ENCODE results near the gene KLF15. TPM values are rescaled to one million over a fixed set of nuclear protein-coding genes. Genes with fewer than 3 reads are reported as not detected.

KLF15 gene
- total RNA-seq, 1 experiment from 2014 or later: 14.7 TPM

GRCh38 chr3:126294211-126294808 is 62.9 kb downstream of the KLF15 start (continued):
- no peak for TF ChIP-seq ATF3 (CRISPR knock-in tag; conservative IDR thresholded peaks at IDR 0.05)
- TF ChIP-seq ZNF317 (CRISPR knock-in tag; IDR thresholded peaks at IDR 0.05; ENCODE audit: borderline replicate concordance, low read depth): no peak
- no peak for TF ChIP-seq PREB (CRISPR knock-in tag; IDR thresholded peaks at IDR 0.05; ENCODE audit: borderline replicate concordance)
- TF ChIP-seq NR2C2 (CRISPR knock-in tag; IDR thresholded peaks at IDR 0.05): no peak

GRCh38 chr3:126293370-126294082 is 63.7 kb downstream of the KLF15 start:
- ChIA-PET CTCF (interaction anchor here (0.7 kb wide), 1 partner anchor 95 kb away, joined by 3 read pairs; no protein-coding TSS in a partner anchor), POLR2A (no interaction called here)
- no peak overlapping the region for H3K4me3 Mint-ChIP-seq
- ATAC-seq (no peak), DNase-seq (ENCODE audit: low spot score) (no peak)
- H3K9me3 Mint-ChIP-seq: peaks cover 2% of the 10 kb centered on the region
- H3K4me1 Mint-ChIP-seq: peaks cover 25% of the 10 kb centered on the region
- H3K27ac Mint-ChIP-seq: no peak overlapping the region
- H3K27me3 Mint-ChIP-seq (ENCODE audit: low read depth): peaks cover 23% of the 10 kb centered on the region
- no peaks in the 10 kb centered on the region for H3K36me3 Mint-ChIP-seq
- no peak for TF ChIP-seq ERG (CRISPR knock-in tag; IDR thresholded peaks at IDR 0.05)
- TF ChIP-seq NR2C2 (CRISPR knock-in tag; IDR thresholded peaks at IDR 0.05): no peak
- no peak for TF ChIP-seq TCF7 (CRISPR knock-in tag; IDR thresholded peaks at IDR 0.05; ENCODE audit: low read depth)
- no peak for TF ChIP-seq NR3C1 (CRISPR knock-in tag; conservative IDR thresholded peaks at IDR 0.05; ENCODE audit: low read depth)
- no peak for TF ChIP-seq ZBTB21 (CRISPR knock-in tag; IDR thresholded peaks at IDR 0.05; ENCODE audit: borderline replicate concordance)
- TF ChIP-seq ATF6 (CRISPR knock-in tag; IDR thresholded peaks at IDR 0.05): no peak
- TF ChIP-seq E2F4 (CRISPR knock-in tag; IDR thresholded peaks at IDR 0.05; ENCODE audit: borderline replicate concordance, low read depth): no peak
- no peak for TF ChIP-seq E2F5 (CRISPR knock-in tag; IDR thresholded peaks at IDR 0.05)
- TF ChIP-seq ATF1 (CRISPR knock-in tag; IDR thresholded peaks at IDR 0.05): no peak
- TF ChIP-seq IRF1 (CRISPR knock-in tag; IDR thresholded peaks at IDR 0.05): no peak
- TF ChIP-seq STAT6 (CRISPR knock-in tag; conservative IDR thresholded peaks at IDR 0.05; ENCODE audit: low read depth): no peak
- TF ChIP-seq MXD4 (CRISPR knock-in tag; IDR thresholded peaks at IDR 0.05; ENCODE audit: borderline replicate concordance): no peak
- TF ChIP-seq GRHL2 (CRISPR knock-in tag; IDR thresholded peaks at IDR 0.05; ENCODE audit: insufficient replicate concordance, severe bottlenecking): no peak
- TF ChIP-seq CTCF (IDR thresholded peaks at IDR 0.05): no peak
- TF ChIP-seq HMGA2 (CRISPR knock-in tag; IDR thresholded peaks at IDR 0.05): no peak
- no peak for TF ChIP-seq FOXP4 (CRISPR knock-in tag; IDR thresholded peaks at IDR 0.05)

All from WTC11 (cell line).